HL-60 (cell line): ENCODE measurements around the gene MDC1.
"Not testable (repeated sequence)": the region's sequence is repeated elsewhere in the genome, so short reads cannot be mapped to it uniquely, and the experiment has no call there.

Source experiments
- DNase-seq, 2 experiments: peaks; one replicate each; pipeline ENCODE4 v3.0.0-alpha.2; 2010 to 2020; ENCODE audit warnings: low read depth in 1 of 2, low spot score in 1 of 2
- H3K27ac ChIP-seq: fragments of 250-450 bp; sonication (Bioruptor Pico); replicated peaks from 2 replicates; pipeline ENCODE4 v1.5.1; 2020; ENCODE audit warnings: mild to moderate bottlenecking, moderate library complexity
- H3K27me3 ChIP-seq: fragments of 250-450 bp; sonication (Bioruptor Pico); 2 replicates; pipeline ENCODE4 v1.5.1; 2021; ENCODE audit warnings: mild to moderate bottlenecking, moderate library complexity; ENCODE audit not compliant: insufficient read depth, poor library complexity, severe bottlenecking
- H3K4me3 ChIP-seq: replicated peaks from 2 replicates; pipeline ENCODE4 v1.5.1; 2011; ENCODE audit warnings: mild to moderate bottlenecking, control low read depth, low read length; ENCODE audit not compliant: insufficient read depth
- GABPA ChIP-seq: IDR thresholded peaks from 2 replicates; pipeline ENCODE4 v1.6.1; 2012; ENCODE audit warnings: low read depth
- POLR2AphosphoS5 ChIP-seq: IDR thresholded peaks from 2 replicates; pipeline ENCODE4 v1.6.1; 2012; ENCODE audit warnings: low read depth
- SPI1 ChIP-seq: IDR thresholded peaks from 2 replicates; pipeline ENCODE4 v1.6.1; 2012; ENCODE audit warnings: low read depth, mild to moderate bottlenecking, borderline replicate concordance
- TF ChIP-seq, protein P1 (sequence below): IDR thresholded peaks from 2 replicates; pipeline ENCODE4 v1.6.1; 2012; ENCODE audit warnings: low read depth; ENCODE audit not compliant: insufficient replicate concordance
- TF ChIP-seq, protein P2 (sequence below): IDR thresholded peaks from one replicate; pipeline ENCODE4 v1.5.1; 2011; ENCODE audit warnings: low read length, control low read depth, inconsistent platforms; ENCODE audit not compliant: insufficient read depth

Gene MDC1

GRCh38 chr6:30760549-30760948 is 43.5 kb upstream of the MDC1 start:
- H3K4me3 ChIP-seq, result no peak overlapping the region
- DNase-seq, result peak in 1 of 2 experiments; percentile 20
- H3K27me3 ChIP-seq, result no peaks in the 10 kb centered on the region
- H3K27ac ChIP-seq, result no peak overlapping the region
- TF ChIP-seq, protein P1, sequence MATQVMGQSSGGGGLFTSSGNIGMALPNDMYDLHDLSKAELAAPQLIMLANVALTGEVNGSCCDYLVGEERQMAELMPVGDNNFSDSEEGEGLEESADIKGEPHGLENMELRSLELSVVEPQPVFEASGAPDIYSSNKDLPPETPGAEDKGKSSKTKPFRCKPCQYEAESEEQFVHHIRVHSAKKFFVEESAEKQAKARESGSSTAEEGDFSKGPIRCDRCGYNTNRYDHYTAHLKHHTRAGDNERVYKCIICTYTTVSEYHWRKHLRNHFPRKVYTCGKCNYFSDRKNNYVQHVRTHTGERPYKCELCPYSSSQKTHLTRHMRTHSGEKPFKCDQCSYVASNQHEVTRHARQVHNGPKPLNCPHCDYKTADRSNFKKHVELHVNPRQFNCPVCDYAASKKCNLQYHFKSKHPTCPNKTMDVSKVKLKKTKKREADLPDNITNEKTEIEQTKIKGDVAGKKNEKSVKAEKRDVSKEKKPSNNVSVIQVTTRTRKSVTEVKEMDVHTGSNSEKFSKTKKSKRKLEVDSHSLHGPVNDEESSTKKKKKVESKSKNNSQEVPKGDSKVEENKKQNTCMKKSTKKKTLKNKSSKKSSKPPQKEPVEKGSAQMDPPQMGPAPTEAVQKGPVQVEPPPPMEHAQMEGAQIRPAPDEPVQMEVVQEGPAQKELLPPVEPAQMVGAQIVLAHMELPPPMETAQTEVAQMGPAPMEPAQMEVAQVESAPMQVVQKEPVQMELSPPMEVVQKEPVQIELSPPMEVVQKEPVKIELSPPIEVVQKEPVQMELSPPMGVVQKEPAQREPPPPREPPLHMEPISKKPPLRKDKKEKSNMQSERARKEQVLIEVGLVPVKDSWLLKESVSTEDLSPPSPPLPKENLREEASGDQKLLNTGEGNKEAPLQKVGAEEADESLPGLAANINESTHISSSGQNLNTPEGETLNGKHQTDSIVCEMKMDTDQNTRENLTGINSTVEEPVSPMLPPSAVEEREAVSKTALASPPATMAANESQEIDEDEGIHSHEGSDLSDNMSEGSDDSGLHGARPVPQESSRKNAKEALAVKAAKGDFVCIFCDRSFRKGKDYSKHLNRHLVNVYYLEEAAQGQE, result no peak
- TF ChIP-seq GABPA, result no peak
- TF ChIP-seq SPI1, result peak; percentile 42; the same call in 1 of the 2 replicates
- TF ChIP-seq, protein P2, sequence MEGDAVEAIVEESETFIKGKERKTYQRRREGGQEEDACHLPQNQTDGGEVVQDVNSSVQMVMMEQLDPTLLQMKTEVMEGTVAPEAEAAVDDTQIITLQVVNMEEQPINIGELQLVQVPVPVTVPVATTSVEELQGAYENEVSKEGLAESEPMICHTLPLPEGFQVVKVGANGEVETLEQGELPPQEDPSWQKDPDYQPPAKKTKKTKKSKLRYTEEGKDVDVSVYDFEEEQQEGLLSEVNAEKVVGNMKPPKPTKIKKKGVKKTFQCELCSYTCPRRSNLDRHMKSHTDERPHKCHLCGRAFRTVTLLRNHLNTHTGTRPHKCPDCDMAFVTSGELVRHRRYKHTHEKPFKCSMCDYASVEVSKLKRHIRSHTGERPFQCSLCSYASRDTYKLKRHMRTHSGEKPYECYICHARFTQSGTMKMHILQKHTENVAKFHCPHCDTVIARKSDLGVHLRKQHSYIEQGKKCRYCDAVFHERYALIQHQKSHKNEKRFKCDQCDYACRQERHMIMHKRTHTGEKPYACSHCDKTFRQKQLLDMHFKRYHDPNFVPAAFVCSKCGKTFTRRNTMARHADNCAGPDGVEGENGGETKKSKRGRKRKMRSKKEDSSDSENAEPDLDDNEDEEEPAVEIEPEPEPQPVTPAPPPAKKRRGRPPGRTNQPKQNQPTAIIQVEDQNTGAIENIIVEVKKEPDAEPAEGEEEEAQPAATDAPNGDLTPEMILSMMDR, result no peak
- TF ChIP-seq POLR2AphosphoS5, result no peak

DNA sequence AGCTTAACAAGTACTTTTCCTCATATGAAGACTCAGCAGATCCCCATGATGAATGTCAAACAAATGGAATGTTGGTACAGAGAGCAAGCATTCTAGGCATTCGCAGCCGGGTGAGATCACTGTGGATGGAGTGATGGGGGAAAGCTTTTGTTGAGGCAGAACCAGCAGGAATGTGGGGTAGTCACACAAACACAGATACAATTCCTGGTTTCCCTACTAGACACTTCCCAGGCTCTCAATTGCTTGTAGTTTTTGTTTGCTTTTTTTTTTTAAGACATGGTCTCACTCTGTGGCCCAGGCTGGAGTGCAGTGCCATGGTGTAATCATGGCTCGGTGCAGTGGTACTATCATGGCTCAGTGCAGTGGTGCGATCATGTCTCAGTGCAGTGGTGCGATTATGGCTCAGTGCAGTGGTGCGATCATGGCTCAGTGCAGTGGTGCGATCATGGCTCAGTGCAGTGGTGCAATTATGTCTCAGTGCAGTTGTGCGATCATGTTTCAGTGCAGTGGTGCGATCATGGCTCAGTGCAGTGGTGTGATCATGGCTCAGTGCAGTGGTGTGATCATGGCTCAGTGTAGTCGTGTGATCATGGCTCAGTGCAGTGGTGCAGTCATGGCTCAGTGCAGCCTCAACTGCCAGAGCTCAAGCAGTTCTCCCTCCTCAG is 42.6 kb upstream of the MDC1 start:
- Histone ChIP-seq H3K27me3 (no peaks in the 10 kb centered on the region), H3K4me3 (no peak overlapping the region), H3K27ac (no peak overlapping the region)
- TF ChIP-seq, protein P1, result no peak
- DNase-seq, result no peak

DNA sequence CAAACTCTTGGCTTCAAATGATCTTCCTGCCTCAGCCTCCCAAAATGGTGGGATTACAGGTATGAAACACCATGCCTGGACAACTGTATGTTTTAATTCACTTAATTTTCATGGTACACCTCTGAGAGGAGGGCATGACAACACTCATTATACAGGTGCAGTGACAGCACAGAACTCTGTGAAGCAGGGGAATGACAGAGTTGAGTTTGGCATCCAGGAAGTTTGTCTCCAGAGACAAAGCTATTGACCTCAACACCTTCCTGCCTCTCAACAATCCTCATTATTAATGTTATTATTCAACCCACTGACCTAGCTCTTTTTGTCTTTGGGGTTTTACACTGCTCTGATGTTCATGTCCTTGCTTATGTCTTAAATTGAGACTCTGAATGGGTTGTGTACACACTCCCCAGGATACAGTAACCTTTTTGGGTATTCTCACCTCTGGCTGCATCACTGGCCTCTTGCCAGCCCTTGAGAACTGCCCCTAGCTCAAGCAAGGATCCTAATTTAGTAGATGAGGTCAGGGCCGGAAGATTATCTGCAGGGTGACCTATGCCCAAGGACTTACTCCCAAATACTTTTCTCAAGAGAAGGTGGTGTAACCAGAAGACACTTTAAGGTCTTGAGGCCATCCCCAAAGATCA is 40.3 kb upstream of the MDC1 start:
- no peak for DNase-seq
- no peaks in the 10 kb centered on the region for H3K27me3 ChIP-seq
- no peak overlapping the region for H3K27ac ChIP-seq
- TF ChIP-seq, protein P1, result no peak
- H3K4me3 ChIP-seq, result no peak overlapping the region

GRCh38 chr6:30756405-30757003 is 39.4 kb upstream of the MDC1 start:
- H3K4me3 ChIP-seq, DNase-seq, H3K27ac ChIP-seq, H3K27me3 ChIP-seq: not testable (repeated sequence)
